A673 (cell line): Measurements from ENCODE around the gene GALNT18.

Experiments used
- EZH2 ChIP-seq: fragments of 200-600 bp; sonication (generic); IDR thresholded peaks from 2 replicates; pipeline ENCODE4 v1.6.1; 2017; ENCODE audit warnings: borderline replicate concordance, low read depth, mild to moderate bottlenecking, mixed read lengths, antibody characterized with exemption, low read length; ENCODE audit not compliant: poor library complexity, severe bottlenecking
- TF ChIP-seq, protein P1 (sequence below): fragments of 300-800, 200-600 bp; sonication (generic); conservative IDR thresholded peaks from 2 replicates; pipeline ENCODE4 v1.5.1; 2017; ENCODE audit warnings: low read depth, mild to moderate bottlenecking, antibody characterized with exemption, low read length, moderate library complexity, mixed read lengths

DNA sequence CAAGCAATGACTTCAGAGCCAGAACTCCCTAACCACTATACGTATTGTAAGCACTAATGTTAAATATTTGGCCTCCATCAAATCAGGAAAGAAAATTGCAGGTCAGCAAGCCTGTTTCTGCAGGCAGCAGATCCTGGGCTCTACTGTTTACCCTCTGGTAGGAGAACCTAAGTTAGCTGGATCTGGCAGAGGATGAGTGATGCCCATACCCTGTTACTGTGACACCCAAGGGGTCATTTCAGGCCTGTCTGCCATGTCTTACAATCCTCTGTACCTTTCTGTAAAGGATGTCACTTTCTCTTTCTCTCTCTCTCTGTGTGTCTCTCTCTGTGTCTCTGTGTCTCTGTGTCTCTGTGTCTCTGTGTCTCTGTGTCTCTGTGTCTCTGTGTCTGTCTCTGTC, 375.6 kb downstream of the GALNT18 start:
- TF ChIP-seq EZH2, result no peak
- TF ChIP-seq, protein P1, sequence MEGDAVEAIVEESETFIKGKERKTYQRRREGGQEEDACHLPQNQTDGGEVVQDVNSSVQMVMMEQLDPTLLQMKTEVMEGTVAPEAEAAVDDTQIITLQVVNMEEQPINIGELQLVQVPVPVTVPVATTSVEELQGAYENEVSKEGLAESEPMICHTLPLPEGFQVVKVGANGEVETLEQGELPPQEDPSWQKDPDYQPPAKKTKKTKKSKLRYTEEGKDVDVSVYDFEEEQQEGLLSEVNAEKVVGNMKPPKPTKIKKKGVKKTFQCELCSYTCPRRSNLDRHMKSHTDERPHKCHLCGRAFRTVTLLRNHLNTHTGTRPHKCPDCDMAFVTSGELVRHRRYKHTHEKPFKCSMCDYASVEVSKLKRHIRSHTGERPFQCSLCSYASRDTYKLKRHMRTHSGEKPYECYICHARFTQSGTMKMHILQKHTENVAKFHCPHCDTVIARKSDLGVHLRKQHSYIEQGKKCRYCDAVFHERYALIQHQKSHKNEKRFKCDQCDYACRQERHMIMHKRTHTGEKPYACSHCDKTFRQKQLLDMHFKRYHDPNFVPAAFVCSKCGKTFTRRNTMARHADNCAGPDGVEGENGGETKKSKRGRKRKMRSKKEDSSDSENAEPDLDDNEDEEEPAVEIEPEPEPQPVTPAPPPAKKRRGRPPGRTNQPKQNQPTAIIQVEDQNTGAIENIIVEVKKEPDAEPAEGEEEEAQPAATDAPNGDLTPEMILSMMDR, result no peak
